K562 (cell line): ENCODE results near the gene DNAJC2. TPM values are rescaled to one million over a fixed set of nuclear protein-coding genes. Genes with fewer than 3 reads are reported as not detected.

Experiments used
- EZH2 ChIP-seq: IDR thresholded peaks from 2 replicates; pipeline ENCODE4 v1.6.1; 2012; ENCODE audit warnings: low read depth, mild to moderate bottlenecking, inconsistent platforms, low read length, borderline replicate concordance
- GABPB1 ChIP-seq: sonication (generic); formaldehyde crosslinking; IDR thresholded peaks from 2 replicates; pipeline ENCODE4 v1.8.0; 2022; ENCODE audit warnings: mild to moderate bottlenecking, missing genetic modification reagents
- HNRNPLL ChIP-seq: fragments of 200-400 bp; formaldehyde crosslinking; IDR thresholded peaks from 2 replicates; pipeline ENCODE4 v1.6.1; 2017; ENCODE audit warnings: low read length, low read depth, mild to moderate bottlenecking; ENCODE audit not compliant: poor library complexity, severe bottlenecking
- MED1 ChIP-seq: sonication (generic); formaldehyde crosslinking; IDR thresholded peaks from 2 replicates; pipeline ENCODE4 v1.8.1; 2023; ENCODE audit warnings: missing genetic modification reagents, borderline replicate concordance
- MEIS2 ChIP-seq: fragments of 450-650 bp; IDR thresholded peaks from 2 replicates; pipeline ENCODE4 v1.6.1; 2014; ENCODE audit warnings: mild to moderate bottlenecking; ENCODE audit not compliant: partially characterized antibody
- MTA3 ChIP-seq: fragments of 450-650 bp; formaldehyde crosslinking; IDR thresholded peaks from 2 replicates; pipeline ENCODE4 v1.6.1; 2017; ENCODE audit warnings: mild to moderate bottlenecking, borderline replicate concordance
- MYC ChIP-seq, 2 experiments: fragments of 250-450 bp in 1 of 2; sonication (Bioruptor Pico) in 1 of 2; IDR thresholded peaks; 2 replicates each; pipeline versions ENCODE4 v1.5.1 to v1.6.1; 2012 to 2021; ENCODE audit warnings: low read depth in 2 of 2, borderline replicate concordance in 1 of 2, improper control_type of control experiment in 1 of 2, low read length in 1 of 2, mild to moderate bottlenecking in 1 of 2, moderate library complexity in 1 of 2
- PHF21A ChIP-seq: fragments of 450-650 bp; IDR thresholded peaks from 2 replicates; pipeline ENCODE4 v1.6.1; 2017; ENCODE audit warnings: low read depth, borderline replicate concordance
- PURB ChIP-seq: sonication (generic); formaldehyde crosslinking; IDR thresholded peaks from 2 replicates; pipeline ENCODE4 v1.9.0; 2021; ENCODE audit warnings: low read depth, mild to moderate bottlenecking, missing genetic modification reagents
- RBM39 ChIP-seq: fragments of 200-400 bp; formaldehyde crosslinking; optimal IDR thresholded peaks from 2 replicates; pipeline ENCODE3; 2018; ENCODE audit warnings: low read depth, low read length
- SMARCA4 ChIP-seq: fragments of 450-650 bp; IDR thresholded peaks from 2 replicates; pipeline ENCODE4 v1.6.1; 2016
- SMARCA5 ChIP-seq: fragments of 450-650 bp; IDR thresholded peaks from 2 replicates; pipeline ENCODE4 v1.6.1; 2016
- SPI1 ChIP-seq: IDR thresholded peaks from 2 replicates; pipeline ENCODE4 v1.6.1; 2011; ENCODE audit warnings: low read depth, low read length, control low read depth, borderline replicate concordance
- SRF ChIP-seq, 2 experiments: fragments of 250-450, 450-650 bp in 1 of 2; sonication (Bioruptor Pico) in 1 of 2; sonication (generic) in 1 of 2; formaldehyde crosslinking; IDR thresholded peaks; 2 replicates each; pipeline versions ENCODE4 v1.5.0 to v1.5.1; 2020 to 2022; ENCODE audit warnings: mild to moderate bottlenecking in 1 of 2, missing genetic modification reagents in 1 of 2
- TCF3 ChIP-seq: sonication (generic); formaldehyde crosslinking; IDR thresholded peaks from 2 replicates; pipeline ENCODE4 v1.4.0; 2020; ENCODE audit warnings: mild to moderate bottlenecking, missing genetic modification reagents
- ZNF140 ChIP-seq: fragments of 250-450 bp; sonication (Bioruptor Pico); IDR thresholded peaks from 2 replicates; pipeline ENCODE4 v1.8.0; 2021; ENCODE audit warnings: moderate library complexity, mild to moderate bottlenecking, inconsistent platforms
- ZNF217 ChIP-seq: sonication (generic); formaldehyde crosslinking; IDR thresholded peaks from 2 replicates; pipeline ENCODE4 v1.8.0; 2022; ENCODE audit warnings: mild to moderate bottlenecking, missing genetic modification reagents
- ZNF668 ChIP-seq: fragments of 250-450 bp; sonication (Bioruptor Pico); IDR thresholded peaks from 2 replicates; pipeline ENCODE4 v1.8.0; 2022; ENCODE audit warnings: mild to moderate bottlenecking, inconsistent platforms
- polyA plus RNA-seq, 8 experiments: library from polyadenylated mRNA; depleted of rRNA in 4 of 8; stranded (reverse) in 5 of 8; unstranded in 3 of 8; fragments of >200 nt; fragmentation: Nextera tagmentation in 2 of 8; fragmentation: Illumina TruSeq in 1 of 8; extraction: Ambion mirVana in 2 of 8; extraction: Trizol in 1 of 8; gene quantifications; 2 replicates each; pipeline versions ENCODE4 v1.2.1 to v1.2.3, GENCODE V29; 2011 to 2014; ENCODE audit warnings: inconsistent platforms in 1 of 8, missing spikeins in 1 of 8
- total RNA-seq, 7 experiments: library from RNA; depleted of rRNA in 6 of 7; stranded (reverse); fragments of >200 nt in 6 of 7; fragmentation: Illumina TruSeq in 2 of 7; extraction: Trizol in 2 of 7; gene quantifications; 2 replicates each; pipeline versions ENCODE4 v1.2.1 to v1.2.3, GENCODE V29; 2011 to 2021; ENCODE audit warnings: low replicate concordance in 1 of 7
- TF ChIP-seq, protein P1 (sequence below): sonication (generic); formaldehyde crosslinking; IDR thresholded peaks from 2 replicates; pipeline ENCODE4 v1.8.0; 2022; ENCODE audit warnings: mild to moderate bottlenecking, low read depth, missing genetic modification reagents
- TF ChIP-seq, protein P2 (sequence below): fragments of 450-650 bp; formaldehyde crosslinking; conservative IDR thresholded peaks from 2 replicates; pipeline ENCODE4 v1.4.0; 2022; ENCODE audit warnings: mild to moderate bottlenecking, missing genetic modification characterization
- TF ChIP-seq, protein P3 (sequence below): sonication (generic); IDR thresholded peaks from 2 replicates; pipeline ENCODE4 v1.6.1; 2016
- TF ChIP-seq, protein P4 (sequence below): sonication (generic); formaldehyde crosslinking; IDR thresholded peaks from 2 replicates; pipeline ENCODE4 v1.8.0; 2022; ENCODE audit warnings: missing genetic modification reagents, mild to moderate bottlenecking, moderate library complexity, borderline replicate concordance
- TF ChIP-seq, protein P5 (sequence below): conservative IDR thresholded peaks from 2 replicates; pipeline ENCODE4 v1.6.1; 2011; ENCODE audit warnings: low read depth, mild to moderate bottlenecking, low read length; ENCODE audit not compliant: control insufficient read depth

Gene DNAJC2
- total and polyA plus RNA-seq, 9 of the 15 experiments (the other 6 are each of a cell fraction or from before 2014, with no cell fraction given): 40.2 to 157 (median 92.1) TPM

DNA sequence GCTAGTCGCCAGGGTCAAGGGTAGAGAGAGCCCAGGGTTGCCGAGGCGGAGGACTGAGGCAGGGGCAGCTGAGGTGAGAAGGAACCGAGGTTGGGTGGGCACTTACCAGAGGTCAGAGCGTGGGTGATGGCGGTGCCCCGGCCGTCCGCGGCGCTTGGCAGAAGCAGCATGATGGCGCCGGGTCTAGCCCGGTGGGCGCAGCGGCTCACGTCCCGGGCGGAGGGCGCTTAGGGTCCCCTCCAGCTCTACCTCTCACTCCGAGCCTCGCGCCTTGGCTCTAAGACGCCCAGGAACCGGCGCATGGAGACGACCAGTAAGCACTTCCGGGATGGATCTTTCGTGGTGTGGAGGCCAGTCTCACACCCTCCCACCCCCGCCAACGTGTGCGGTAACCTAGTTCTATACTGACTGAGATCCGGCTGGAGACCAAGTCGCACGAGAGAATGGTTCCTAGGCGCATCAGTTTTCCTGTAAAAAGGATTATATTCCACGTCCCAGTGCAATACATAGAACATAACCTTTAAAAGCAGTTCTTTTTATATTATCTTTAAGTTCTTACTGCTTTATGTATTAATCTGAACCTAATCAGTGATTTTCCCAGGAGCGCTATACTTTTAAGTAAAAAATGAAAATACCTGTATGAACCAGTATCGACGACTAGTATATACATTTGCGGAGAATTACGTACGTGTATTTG lies at the start of gene DNAJC2 (continued):
- TF ChIP-seq HNRNPLL (no peak), MEIS2 (no peak), MTA3 (peak; percentile 91), PHF21A (no peak), TCF3 (CRISPR knock-in tag) (peak; percentile 27; the same call in 1 of the 2 replicates), SPI1 (no peak), PURB (CRISPR knock-in tag) (no peak), MYC (IDR thresholded peaks at IDR 0.05; ENCODE audit: low read depth, low read length) (peak; percentile 99), MYC (CRISPR knock-in tag; IDR thresholded peaks at IDR 0.05; ENCODE audit: borderline replicate concordance, low read depth) (peak; percentile 96), MED1 (CRISPR knock-in tag) (no peak), SMARCA5 (no peak), SMARCA4 (no peak), SRF (CRISPR knock-in tag; IDR thresholded peaks at IDR 0.05) (peak in 1 of 2 experiments; percentile 71; a peak in 2 of 4 replicates), EZH2 (no peak), ZNF140 (no peak), RBM39 (peak; percentile 85), ZNF217 (CRISPR knock-in tag) (no peak), ZNF668 (CRISPR knock-in tag) (no peak), GABPB1 (peak; percentile 95)
- TF ChIP-seq, protein P1, sequence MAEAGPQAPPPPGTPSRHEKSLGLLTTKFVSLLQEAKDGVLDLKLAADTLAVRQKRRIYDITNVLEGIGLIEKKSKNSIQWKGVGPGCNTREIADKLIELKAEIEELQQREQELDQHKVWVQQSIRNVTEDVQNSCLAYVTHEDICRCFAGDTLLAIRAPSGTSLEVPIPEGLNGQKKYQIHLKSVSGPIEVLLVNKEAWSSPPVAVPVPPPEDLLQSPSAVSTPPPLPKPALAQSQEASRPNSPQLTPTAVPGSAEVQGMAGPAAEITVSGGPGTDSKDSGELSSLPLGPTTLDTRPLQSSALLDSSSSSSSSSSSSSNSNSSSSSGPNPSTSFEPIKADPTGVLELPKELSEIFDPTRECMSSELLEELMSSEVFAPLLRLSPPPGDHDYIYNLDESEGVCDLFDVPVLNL (CRISPR knock-in tag): 0 out of 2 replicates have a peak, but pooled peaks have one; percentile 66
- TF ChIP-seq, protein P2, sequence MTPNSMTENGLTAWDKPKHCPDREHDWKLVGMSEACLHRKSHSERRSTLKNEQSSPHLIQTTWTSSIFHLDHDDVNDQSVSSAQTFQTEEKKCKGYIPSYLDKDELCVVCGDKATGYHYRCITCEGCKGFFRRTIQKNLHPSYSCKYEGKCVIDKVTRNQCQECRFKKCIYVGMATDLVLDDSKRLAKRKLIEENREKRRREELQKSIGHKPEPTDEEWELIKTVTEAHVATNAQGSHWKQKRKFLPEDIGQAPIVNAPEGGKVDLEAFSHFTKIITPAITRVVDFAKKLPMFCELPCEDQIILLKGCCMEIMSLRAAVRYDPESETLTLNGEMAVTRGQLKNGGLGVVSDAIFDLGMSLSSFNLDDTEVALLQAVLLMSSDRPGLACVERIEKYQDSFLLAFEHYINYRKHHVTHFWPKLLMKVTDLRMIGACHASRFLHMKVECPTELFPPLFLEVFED (CRISPR knock-in tag): no peak
- TF ChIP-seq, protein P3, sequence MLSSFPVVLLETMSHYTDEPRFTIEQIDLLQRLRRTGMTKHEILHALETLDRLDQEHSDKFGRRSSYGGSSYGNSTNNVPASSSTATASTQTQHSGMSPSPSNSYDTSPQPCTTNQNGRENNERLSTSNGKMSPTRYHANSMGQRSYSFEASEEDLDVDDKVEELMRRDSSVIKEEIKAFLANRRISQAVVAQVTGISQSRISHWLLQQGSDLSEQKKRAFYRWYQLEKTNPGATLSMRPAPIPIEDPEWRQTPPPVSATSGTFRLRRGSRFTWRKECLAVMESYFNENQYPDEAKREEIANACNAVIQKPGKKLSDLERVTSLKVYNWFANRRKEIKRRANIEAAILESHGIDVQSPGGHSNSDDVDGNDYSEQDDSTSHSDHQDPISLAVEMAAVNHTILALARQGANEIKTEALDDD: peak; percentile 95
- TF ChIP-seq, protein P4, sequence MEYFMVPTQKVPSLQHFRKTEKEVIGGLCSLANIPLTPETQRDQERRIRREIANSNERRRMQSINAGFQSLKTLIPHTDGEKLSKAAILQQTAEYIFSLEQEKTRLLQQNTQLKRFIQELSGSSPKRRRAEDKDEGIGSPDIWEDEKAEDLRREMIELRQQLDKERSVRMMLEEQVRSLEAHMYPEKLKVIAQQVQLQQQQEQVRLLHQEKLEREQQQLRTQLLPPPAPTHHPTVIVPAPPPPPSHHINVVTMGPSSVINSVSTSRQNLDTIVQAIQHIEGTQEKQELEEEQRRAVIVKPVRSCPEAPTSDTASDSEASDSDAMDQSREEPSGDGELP (CRISPR knock-in tag): peak; percentile 69; the same call in 1 of the 2 replicates
- TF ChIP-seq, protein P5, sequence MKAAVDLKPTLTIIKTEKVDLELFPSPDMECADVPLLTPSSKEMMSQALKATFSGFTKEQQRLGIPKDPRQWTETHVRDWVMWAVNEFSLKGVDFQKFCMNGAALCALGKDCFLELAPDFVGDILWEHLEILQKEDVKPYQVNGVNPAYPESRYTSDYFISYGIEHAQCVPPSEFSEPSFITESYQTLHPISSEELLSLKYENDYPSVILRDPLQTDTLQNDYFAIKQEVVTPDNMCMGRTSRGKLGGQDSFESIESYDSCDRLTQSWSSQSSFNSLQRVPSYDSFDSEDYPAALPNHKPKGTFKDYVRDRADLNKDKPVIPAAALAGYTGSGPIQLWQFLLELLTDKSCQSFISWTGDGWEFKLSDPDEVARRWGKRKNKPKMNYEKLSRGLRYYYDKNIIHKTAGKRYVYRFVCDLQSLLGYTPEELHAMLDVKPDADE: peak; percentile 95
